ENCODE data around the gene TNFAIP2. TPM values are rescaled to one million over a fixed set of nuclear protein-coding genes. Genes with fewer than 3 reads are reported as not detected.
A peak's percentile ranks its signal among the peaks of the same experiment; 100 is the strongest.

Gene TNFAIP2
- total and polyA plus RNA-seq, 2 experiments from 2014 or later, result 9.6 to 51.8 TPM

GRCh38 chr14:103107455-103107854 lies 15.8 kb upstream of the TNFAIP2 start:
- no peaks in the 10 kb centered on the region for H3K9me2 ChIP-seq (ENCODE audit: insufficient read depth)
- H3K27ac ChIP-seq, result no peak overlapping the region
- H3K4me3 ChIP-seq, result no peak overlapping the region
- H3F3A ChIP-seq (ENCODE audit: insufficient read depth), result no peaks in the 10 kb centered on the region
- in situ Hi-C loops (cut with MboI), result no loop called here
- H3K4me2 ChIP-seq (ENCODE audit: unreplicated experiment), result no peak overlapping the region
- H3K27me3 ChIP-seq (replicated peaks; ENCODE audit: insufficient read depth), result peaks cover 16% of the 10 kb centered on the region
- DNase-seq, result no peak
- H2AFZ ChIP-seq, result no peak overlapping the region
- H3K36me3 ChIP-seq (ENCODE audit: low read depth), result no peaks in the 10 kb centered on the region
- no peaks in the 10 kb centered on the region for H3K4me1 ChIP-seq (ENCODE audit: insufficient read depth)
- no peaks in the 10 kb centered on the region for H4K20me1 ChIP-seq (ENCODE audit: insufficient read depth)
- no peaks in the 10 kb centered on the region for H3K9me3 ChIP-seq (ENCODE audit: low read depth)
- H3K79me2 ChIP-seq (ENCODE audit: insufficient read depth), result no peaks in the 10 kb centered on the region
- WGBS, 2 experiments (ENCODE audit: low coverage in 1 of 2, low lambda C conversion rate in 2 of 2, missing lambda C conversion rate in 2 of 2), result 94 to 97% methylated on average over 15 to 16 of the region's 23 CpGs
- TF ChIP-seq EZH2phosphoT487 (IDR thresholded peaks at IDR 0.05; ENCODE audit: insufficient read depth, low read depth), result no peak
- TF ChIP-seq EZH2 (IDR thresholded peaks at IDR 0.05; ENCODE audit: insufficient read depth, poor library complexity, severe bottlenecking), result no peak
- no peak overlapping the region for H3K9ac ChIP-seq

- H2AFZ ChIP-seq, result no peak overlapping the region
- no peaks in the 10 kb centered on the region for H3K36me3 ChIP-seq (ENCODE audit: low read depth)
- H3K9ac ChIP-seq, result no peak overlapping the region
- H4K20me1 ChIP-seq (ENCODE audit: insufficient read depth), result no peaks in the 10 kb centered on the region
- no peaks in the 10 kb centered on the region for H3F3A ChIP-seq (ENCODE audit: insufficient read depth)
- DNase-seq, result no peak
- H3K27me3 ChIP-seq (replicated peaks; ENCODE audit: insufficient read depth), result peaks cover 9% of the 10 kb centered on the region
- no peak overlapping the region for H3K27ac ChIP-seq
- TF ChIP-seq EZH2 (IDR thresholded peaks at IDR 0.05; ENCODE audit: insufficient read depth, poor library complexity, severe bottlenecking) (no peak), EZH2phosphoT487 (IDR thresholded peaks at IDR 0.05; ENCODE audit: insufficient read depth, low read depth) (no peak)
- H3K9me2 ChIP-seq (ENCODE audit: insufficient read depth), result no peaks in the 10 kb centered on the region
- no peaks in the 10 kb centered on the region for H3K4me1 ChIP-seq (ENCODE audit: insufficient read depth)
- H3K9me3 ChIP-seq (ENCODE audit: low read depth), result no peaks in the 10 kb centered on the region
- WGBS, 2 experiments (ENCODE audit: low coverage in 1 of 2, low lambda C conversion rate in 2 of 2, missing lambda C conversion rate in 2 of 2), result 87% methylated on average over 23 to 28 of the region's 28 CpGs
- H3K4me3 ChIP-seq, result no peak overlapping the region
- H3K4me2 ChIP-seq (ENCODE audit: unreplicated experiment), result no peak overlapping the region
- no peaks in the 10 kb centered on the region for H3K79me2 ChIP-seq (ENCODE audit: insufficient read depth)
- in situ Hi-C loops (cut with MboI), result no loop called here
Measured at GRCh38 chr14:103107941-103108748, 15.1 kb upstream of the TNFAIP2 start.

- H4K20me1 ChIP-seq (ENCODE audit: insufficient read depth), result no peaks in the 10 kb centered on the region
- peaks cover 3% of the 10 kb centered on the region; the same call in 1 of the 2 replicates for H3K27me3 ChIP-seq (replicated peaks; ENCODE audit: insufficient read depth)
- H3K4me2 ChIP-seq (ENCODE audit: unreplicated experiment), result no peak overlapping the region
- no peak overlapping the region for H3K9ac ChIP-seq
- no peaks in the 10 kb centered on the region for H3F3A ChIP-seq (ENCODE audit: insufficient read depth)
- no peaks in the 10 kb centered on the region for H3K9me3 ChIP-seq (ENCODE audit: low read depth)
- DNase-seq, result peak; percentile 37
- H3K9me2 ChIP-seq (ENCODE audit: insufficient read depth), result no peaks in the 10 kb centered on the region
- no peaks in the 10 kb centered on the region for H3K79me2 ChIP-seq (ENCODE audit: insufficient read depth)
- H3K4me3 ChIP-seq, result no peak overlapping the region
- no peak overlapping the region for H3K27ac ChIP-seq
- H3K36me3 ChIP-seq (ENCODE audit: low read depth), result no peaks in the 10 kb centered on the region
- TF ChIP-seq EZH2phosphoT487 (IDR thresholded peaks at IDR 0.05; ENCODE audit: insufficient read depth, low read depth) (no peak), EZH2 (IDR thresholded peaks at IDR 0.05; ENCODE audit: insufficient read depth, poor library complexity, severe bottlenecking) (no peak)
- WGBS, 2 experiments (ENCODE audit: low coverage in 1 of 2, low lambda C conversion rate in 2 of 2, missing lambda C conversion rate in 2 of 2), result 36 to 59% methylated on average over 4 to 8 of the region's 9 CpGs
- in situ Hi-C loops (cut with MboI), result no loop called here
- no peaks in the 10 kb centered on the region for H3K4me1 ChIP-seq (ENCODE audit: insufficient read depth)
- no peak overlapping the region for H2AFZ ChIP-seq
Measured at GRCh38 chr14:103108749-103109207, 14.5 kb upstream of the TNFAIP2 start.

- no peak overlapping the region for H3K27ac ChIP-seq
- no peaks in the 10 kb centered on the region for H3K9me3 ChIP-seq (ENCODE audit: low read depth)
- H3K4me2 ChIP-seq (ENCODE audit: unreplicated experiment), result no peak overlapping the region
- H3K79me2 ChIP-seq (ENCODE audit: insufficient read depth), result no peaks in the 10 kb centered on the region
- DNase-seq, result no peak
- H4K20me1 ChIP-seq (ENCODE audit: insufficient read depth), result no peaks in the 10 kb centered on the region
- no peaks in the 10 kb centered on the region for H3F3A ChIP-seq (ENCODE audit: insufficient read depth)
- H3K9ac ChIP-seq, result no peak overlapping the region
- TF ChIP-seq EZH2phosphoT487 (IDR thresholded peaks at IDR 0.05; ENCODE audit: insufficient read depth, low read depth), result no peak
- TF ChIP-seq EZH2 (IDR thresholded peaks at IDR 0.05; ENCODE audit: insufficient read depth, poor library complexity, severe bottlenecking), result no peak
- 73 to 82% methylated on average over 26 to 28 of the region's 32 CpGs for WGBS, 2 experiments (ENCODE audit: low coverage in 1 of 2, low lambda C conversion rate in 2 of 2, missing lambda C conversion rate in 2 of 2)
- H3K4me1 ChIP-seq (ENCODE audit: insufficient read depth), result no peaks in the 10 kb centered on the region
- no peaks in the 10 kb centered on the region for H3K36me3 ChIP-seq (ENCODE audit: low read depth)
- H3K4me3 ChIP-seq, result no peak overlapping the region
- in situ Hi-C loops (cut with MboI), result no loop called here
- no peaks in the 10 kb centered on the region for H3K9me2 ChIP-seq (ENCODE audit: insufficient read depth)
- no peak overlapping the region for H2AFZ ChIP-seq
- no peaks in the 10 kb centered on the region for H3K27me3 ChIP-seq (replicated peaks; ENCODE audit: insufficient read depth)
Measured at GRCh38 chr14:103109535-103110441, 13.5 kb upstream of the TNFAIP2 start.

All from GM23248 (cell line).